ENCODE data around the gene PCDHA7. TPM values are rescaled to one million over a fixed set of nuclear protein-coding genes. Genes with fewer than 3 reads are reported as not detected.
"Not testable (repeated sequence)": the region's sequence is repeated elsewhere in the genome, so short reads cannot be mapped to it uniquely, and the experiment has no call there.

The PCDHA7 gene
- total RNA-seq, 2 experiments from 2014 or later, result not detected

- CTCF ChIA-PET, result interaction anchor here (0.6 kb wide), 1 partner anchor 526 kb away, joined by 3 read pairs; no protein-coding TSS in a partner anchor
- DNase-seq, result no peak
- POLR2A ChIA-PET, result no interaction called here
- Mint-ChIP-seq H3K36me3 (ENCODE audit: low read depth) (peaks cover 4% of the 10 kb centered on the region), H3K9me3 (peaks cover 12% of the 10 kb centered on the region), H3K27ac (peak within 1 kb of the TSS; percentile 35), H3K4me3 (no peak within 1 kb of the TSS), H3K27me3 (no peaks in the 10 kb centered on the region), H3K4me1 (no peaks in the 10 kb centered on the region)
These were observed 34.9 kb downstream of the PCDHA7 start, which contains the start of gene PCDHA11 for GRCh38 chr5:140868721-140869554. TSS of gene PCDHA11 (plus strand) at chr5:140868957. CDS start at chr5:140869104, 147 bp downstream.

DNA sequence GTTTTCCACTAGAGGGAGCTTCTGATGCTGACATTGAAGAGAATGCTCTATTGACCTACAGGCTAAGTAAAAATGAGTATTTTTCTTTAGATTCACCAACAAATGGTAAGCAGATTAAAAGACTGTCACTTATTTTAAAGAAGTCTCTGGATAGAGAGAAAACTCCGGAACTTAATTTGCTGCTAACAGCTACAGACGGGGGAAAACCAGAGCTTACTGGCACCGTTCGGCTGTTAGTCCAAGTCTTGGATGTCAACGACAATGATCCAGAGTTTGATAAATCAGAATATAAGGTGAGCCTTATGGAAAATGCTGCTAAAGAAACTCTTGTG lies 35.5 kb downstream of the PCDHA7 start:
- H3K27me3 Mint-ChIP-seq, result no peaks in the 10 kb centered on the region
- no peaks in the 10 kb centered on the region for H3K4me1 Mint-ChIP-seq
- H3K4me3 Mint-ChIP-seq, result no peak overlapping the region
- ChIA-PET CTCF (interaction anchor here (0.6 kb wide), 1 partner anchor 526 kb away, joined by 3 read pairs; no protein-coding TSS in a partner anchor), POLR2A (no interaction called here)
- peaks cover 4% of the 10 kb centered on the region for H3K36me3 Mint-ChIP-seq (ENCODE audit: low read depth)
- H3K27ac Mint-ChIP-seq, result peak overlapping the region; percentile 35
- DNase-seq, result no peak
- peaks cover 12% of the 10 kb centered on the region for H3K9me3 Mint-ChIP-seq

DNA sequence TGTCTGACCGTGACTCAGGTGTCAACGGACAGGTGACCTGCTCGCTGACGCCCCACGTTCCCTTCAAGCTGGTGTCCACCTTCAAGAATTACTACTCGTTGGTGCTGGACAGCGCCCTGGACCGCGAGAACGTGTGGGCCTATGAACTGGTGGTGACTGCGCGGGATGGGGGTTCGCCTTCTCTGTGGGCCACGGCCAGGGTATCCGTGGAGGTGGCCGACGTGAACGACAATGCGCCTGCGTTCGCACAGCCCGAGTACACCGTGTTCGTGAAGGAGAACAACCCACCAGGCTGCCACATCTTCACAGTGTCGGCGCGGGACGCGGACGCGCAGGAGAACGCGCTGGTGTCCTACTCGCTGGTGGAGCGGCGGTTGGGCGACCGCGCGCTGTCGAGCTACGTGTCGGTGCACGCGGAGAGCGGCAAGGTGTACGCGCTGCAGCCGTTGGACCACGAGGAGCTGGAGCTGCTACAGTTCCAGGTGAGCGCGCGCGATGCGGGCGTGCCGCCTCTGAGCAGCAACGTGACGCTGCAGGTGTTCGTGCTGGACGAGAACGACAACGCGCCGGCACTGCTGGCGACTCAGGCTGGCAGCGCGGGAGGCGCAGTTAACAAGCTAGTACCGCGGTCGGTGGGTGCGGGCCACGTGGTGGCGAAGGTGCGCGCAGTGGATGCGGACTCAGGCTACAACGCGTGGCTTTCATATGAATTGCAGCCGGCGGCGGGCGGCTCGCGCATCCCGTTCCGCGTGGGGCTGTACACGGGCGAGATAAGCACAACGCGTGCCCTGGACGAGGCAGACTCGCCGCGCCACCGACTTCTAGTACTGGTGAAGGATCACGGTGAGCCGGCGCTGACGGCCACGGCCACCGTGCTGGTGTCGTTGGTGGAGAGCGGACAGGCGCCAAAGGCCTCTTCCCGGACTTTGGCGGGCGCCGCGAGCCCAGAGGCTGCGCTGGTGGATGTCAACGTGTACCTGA lies 36.4 kb downstream of the PCDHA7 start:
- Mint-ChIP-seq H3K27ac (no peak overlapping the region), H3K27me3 (no peaks in the 10 kb centered on the region), H3K36me3 (ENCODE audit: low read depth) (peaks cover 4% of the 10 kb centered on the region), H3K9me3 (peaks cover 12% of the 10 kb centered on the region), H3K4me3 (no peak overlapping the region), H3K4me1 (no peaks in the 10 kb centered on the region)
- DNase-seq, result no peak
- ChIA-PET CTCF (no interaction called here), POLR2A (no interaction called here)

- ChIA-PET POLR2A (no interaction called here), CTCF (interaction anchor here (0.6 kb wide), 1 partner anchor 235 kb away, joined by 3 read pairs; no protein-coding TSS in a partner anchor)
- no peak for DNase-seq
- H3K27ac Mint-ChIP-seq, result no peak within 1 kb of the TSS
- no peak within 1 kb of the TSS for H3K4me3 Mint-ChIP-seq
- H3K4me1 Mint-ChIP-seq, result no peaks in the 10 kb centered on the region
- H3K27me3 Mint-ChIP-seq, result no peaks in the 10 kb centered on the region
- no peaks in the 10 kb centered on the region for H3K36me3 Mint-ChIP-seq (ENCODE audit: low read depth)
- H3K9me3 Mint-ChIP-seq, result peaks cover 17% of the 10 kb centered on the region
These were observed 41.3 kb downstream of the PCDHA7 start, which contains the start of gene PCDHA12 for GRCh38 chr5:140875085-140876065. TSS of gene PCDHA12 (plus strand) at chr5:140875308. CDS start at chr5:140875473, 165 bp downstream.

- POLR2A ChIA-PET, CTCF ChIA-PET: not testable (repeated sequence)
These were observed 42.6 kb downstream of the PCDHA7 start for GRCh38 chr5:140876541-140877261.

GRCh38 chr5:140877262-140877581 lies 43.2 kb downstream of the PCDHA7 start:
- Mint-ChIP-seq H3K27me3 (no peaks in the 10 kb centered on the region), H3K36me3 (ENCODE audit: low read depth) (no peaks in the 10 kb centered on the region)
- CTCF ChIA-PET, result interaction anchor here (1.0 kb wide), 1 partner anchor 17 kb away, joined by 3 read pairs; no protein-coding TSS in a partner anchor

More at GRCh38 chr5:140876541-140877261, 42.6 kb downstream of the PCDHA7 start:
- not testable (repeated sequence) for H3K27me3 Mint-ChIP-seq; DNase-seq; H3K27ac Mint-ChIP-seq; H3K4me1 Mint-ChIP-seq; H3K36me3 Mint-ChIP-seq (ENCODE audit: low read depth); H3K4me3 Mint-ChIP-seq
- H3K9me3 Mint-ChIP-seq, result peaks cover 15% of the 10 kb centered on the region

GRCh38 chr5:140881889-140882590 lies 48.0 kb downstream of the PCDHA7 start, which contains the start of gene PCDHA13:
TSS of gene PCDHA13 (plus strand) at chr5:140882124. CDS start at chr5:140882269, 145 bp downstream.
- Mint-ChIP-seq H3K9me3 (peaks cover 15% of the 10 kb centered on the region), H3K27ac (no peak within 1 kb of the TSS), H3K4me3 (no peak within 1 kb of the TSS), H3K27me3 (no peaks in the 10 kb centered on the region), H3K36me3 (ENCODE audit: low read depth) (peaks cover 2% of the 10 kb centered on the region), H3K4me1 (no peaks in the 10 kb centered on the region)
- POLR2A ChIA-PET, result no interaction called here
- CTCF ChIA-PET, result no interaction called here
- DNase-seq, result no peak

More at GRCh38 chr5:140877262-140877581, 43.2 kb downstream of the PCDHA7 start:
- DNase-seq, result no peak
- H3K27ac Mint-ChIP-seq, result no peak overlapping the region
- H3K9me3 Mint-ChIP-seq, result peaks cover 14% of the 10 kb centered on the region
- no peaks in the 10 kb centered on the region for H3K4me1 Mint-ChIP-seq
- POLR2A ChIA-PET, result no interaction called here
- no peak overlapping the region for H3K4me3 Mint-ChIP-seq

- H3K27me3 Mint-ChIP-seq, result no peaks in the 10 kb centered on the region
- no peak for DNase-seq
- POLR2A ChIA-PET, result no interaction called here
- H3K4me1 Mint-ChIP-seq, result no peaks in the 10 kb centered on the region
- H3K27ac Mint-ChIP-seq, result no peak overlapping the region
- H3K4me3 Mint-ChIP-seq, result no peak overlapping the region
- peaks cover 15% of the 10 kb centered on the region for H3K9me3 Mint-ChIP-seq
- CTCF ChIA-PET, result no interaction called here
- H3K36me3 Mint-ChIP-seq (ENCODE audit: low read depth), result peaks cover 2% of the 10 kb centered on the region
These were observed 48.5 kb downstream of the PCDHA7 start for GRCh38 chr5:140882591-140882899.

DNA sequence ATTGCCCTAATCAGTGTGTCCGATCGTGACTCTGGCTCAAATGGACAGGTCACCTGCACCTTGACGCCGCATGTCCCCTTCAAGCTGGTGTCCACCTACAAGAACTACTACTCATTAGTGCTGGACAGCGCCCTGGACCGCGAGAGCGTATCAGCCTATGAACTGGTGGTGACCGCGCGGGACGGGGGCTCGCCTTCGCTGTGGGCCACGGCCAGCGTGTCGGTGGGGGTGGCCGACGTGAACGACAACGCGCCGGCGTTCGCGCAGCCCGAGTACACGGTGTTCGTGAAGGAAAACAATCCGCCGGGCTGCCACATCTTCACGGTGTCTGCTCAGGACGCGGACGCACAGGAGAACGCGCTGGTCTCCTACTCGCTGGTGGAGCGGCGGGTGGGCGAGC lies 49.3 kb downstream of the PCDHA7 start:
- CTCF ChIA-PET, result no interaction called here
- POLR2A ChIA-PET, result no interaction called here
- DNase-seq, result no peak
- no peak overlapping the region for H3K27ac Mint-ChIP-seq
- H3K36me3 Mint-ChIP-seq (ENCODE audit: low read depth), result peaks cover 2% of the 10 kb centered on the region
- H3K4me1 Mint-ChIP-seq, result no peaks in the 10 kb centered on the region
- H3K9me3 Mint-ChIP-seq, result peaks cover 15% of the 10 kb centered on the region
- H3K27me3 Mint-ChIP-seq, result no peaks in the 10 kb centered on the region
- no peak overlapping the region for H3K4me3 Mint-ChIP-seq

GRCh38 chr5:140883927-140884697 lies 50.0 kb downstream of the PCDHA7 start:
- DNase-seq, result no peak
- no peaks in the 10 kb centered on the region for H3K27me3 Mint-ChIP-seq
- H3K4me3 Mint-ChIP-seq, result no peak overlapping the region
- no peaks in the 10 kb centered on the region for H3K4me1 Mint-ChIP-seq
- peaks cover 2% of the 10 kb centered on the region for H3K36me3 Mint-ChIP-seq (ENCODE audit: low read depth)
- POLR2A ChIA-PET, result no interaction called here
- H3K9me3 Mint-ChIP-seq, result peaks cover 13% of the 10 kb centered on the region
- H3K27ac Mint-ChIP-seq, result no peak overlapping the region
- CTCF ChIA-PET, result no interaction called here

Data from activated CD4-positive, alpha-beta memory T cell treated with anti-CD3 and anti-CD28 coated beads, Interleukin-2, amount 10 ng/mL, durations not matched to agents 7 days and 5 days (primary cell).